H1 (cell line): ENCODE measurements around the gene ESYT2.

ENCODE experiments used
- CREB1 ChIP-seq: IDR thresholded peaks from 2 replicates; pipeline ENCODE4 v1.6.1; 2012; ENCODE audit warnings: inconsistent platforms
- CTCF ChIP-seq, 3 experiments: IDR thresholded peaks; 1 replicate in 2 of 3; 2 replicates in 1 of 3; pipeline versions ENCODE4 v1.5.1 to v1.6.1; 2011; ENCODE audit warnings: low read length in 3 of 3, mild to moderate bottlenecking in 3 of 3, inconsistent platforms in 2 of 3, low read depth in 1 of 3, moderate library complexity in 1 of 3; ENCODE audit not compliant: insufficient read depth in 1 of 3; ENCODE audit errors: control extremely low read depth in 1 of 3
- EZH2 ChIP-seq: fragments of 200-600 bp; sonication (generic); IDR thresholded peaks from 2 replicates; pipeline ENCODE4 v1.7.1; 2012; ENCODE audit warnings: low read depth, mild to moderate bottlenecking, moderate library complexity, low read length, inconsistent platforms; ENCODE audit not compliant: severe bottlenecking
- FOSL1 ChIP-seq: IDR thresholded peaks from 2 replicates; pipeline ENCODE4 v1.6.1; 2011; ENCODE audit warnings: mild to moderate bottlenecking, low read depth, low read length, moderate library complexity; ENCODE audit not compliant: insufficient read depth
- POLR2A ChIP-seq, 2 experiments: IDR thresholded peaks; 1 replicate in 1 of 2; 2 replicates in 1 of 2; pipeline ENCODE4 v1.6.1; 2011; ENCODE audit warnings: low read depth in 2 of 2, low read length in 2 of 2, mild to moderate bottlenecking in 2 of 2; ENCODE audit errors: control extremely low read depth in 1 of 2
- POLR2AphosphoS5 ChIP-seq: IDR thresholded peaks from 2 replicates; pipeline ENCODE4 v1.6.1; 2011; ENCODE audit warnings: low read depth, low read length
- RFX5 ChIP-seq: IDR thresholded peaks from 2 replicates; pipeline ENCODE4 v1.6.1; 2011; ENCODE audit warnings: low read depth, low read length, improper control_type of control experiment, borderline replicate concordance
- SP2 ChIP-seq: IDR thresholded peaks from 2 replicates; pipeline ENCODE4 v1.6.1; 2012; ENCODE audit warnings: mild to moderate bottlenecking, low read length, inconsistent platforms
- SRF ChIP-seq: IDR thresholded peaks from 2 replicates; pipeline ENCODE4 v1.6.1; 2011; ENCODE audit warnings: mild to moderate bottlenecking, low read depth, low read length, moderate library complexity
- TBP ChIP-seq: IDR thresholded peaks from 2 replicates; pipeline ENCODE4 v1.6.1; 2011; ENCODE audit warnings: low read depth, low read length, improper control_type of control experiment
- TEAD4 ChIP-seq: IDR thresholded peaks from 2 replicates; pipeline ENCODE4 v1.6.1; 2012; ENCODE audit warnings: low read depth, low read length, inconsistent platforms, mixed read lengths

GRCh38 chr7:158735935-158736334 is 93.4 kb downstream of the ESYT2 start:
- TF ChIP-seq CTCF (IDR thresholded peaks at IDR 0.05; ENCODE audit: control extremely low read depth in 1 of 3, insufficient read depth in 1 of 3, low read depth in 1 of 3, low read length in 3 of 3) (no peak), POLR2A (IDR thresholded peaks at IDR 0.05; ENCODE audit: control extremely low read depth in 1 of 2, low read depth in 2 of 2, low read length in 2 of 2) (no peak), TBP (no peak), POLR2AphosphoS5 (no peak), EZH2 (no peak), FOSL1 (no peak), SRF (no peak), CREB1 (no peak), SP2 (no peak), RFX5 (no peak), TEAD4 (no peak)
